Measurements from ENCODE around the gene PAPPA.

DNA sequence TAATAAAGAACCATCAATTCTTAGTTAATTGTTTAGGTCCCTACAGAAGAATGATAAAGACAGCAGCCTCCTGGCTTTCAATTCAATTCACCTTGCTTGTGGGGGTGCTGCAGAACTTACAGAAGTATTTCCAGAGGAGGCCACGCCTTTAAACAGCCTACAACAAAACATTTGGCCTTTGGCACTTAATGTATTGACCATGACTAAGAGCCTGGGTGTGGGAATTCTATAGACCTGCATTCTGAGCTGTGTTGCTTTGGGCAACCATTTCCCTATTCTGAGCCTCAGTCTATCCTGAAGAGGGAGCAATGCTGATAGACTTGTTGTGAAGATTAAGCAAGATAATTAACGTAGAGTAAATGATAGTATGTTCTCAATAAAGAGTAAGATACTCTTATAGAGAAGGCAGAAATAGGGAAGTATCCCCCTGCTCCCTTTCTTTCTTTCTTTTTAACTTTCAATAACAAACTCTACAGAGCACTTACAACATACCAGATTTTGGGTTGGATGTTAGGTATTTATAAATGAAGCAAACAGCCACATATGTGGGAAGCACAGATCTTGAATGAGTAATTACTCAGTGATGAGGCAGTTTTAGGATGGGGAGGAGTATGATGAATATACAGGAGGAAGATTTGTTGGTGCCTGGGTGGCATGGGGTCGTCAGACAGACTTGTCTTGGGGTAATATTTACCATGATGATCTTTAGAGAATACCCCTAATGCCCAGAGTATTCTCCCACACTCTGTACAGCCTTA is 28.4 kb downstream of the PAPPA start:
- TF ChIP-seq POLR2A (IDR thresholded peaks at IDR 0.05; ENCODE audit: control extremely low read depth in 1 of 2, low read depth in 2 of 2, low read length in 2 of 2): no peak
- TF ChIP-seq SRF (IDR thresholded peaks at IDR 0.05; ENCODE audit: low read depth, low read length): no peak
- no peak for TF ChIP-seq SP4 (IDR thresholded peaks at IDR 0.05; ENCODE audit: low read length)

Data from H1 (cell line).